NT2/D1 (cell line): ENCODE measurements around the gene MNS1.
"Not testable (repeated sequence)": the region's sequence is repeated elsewhere in the genome, so short reads cannot be mapped to it uniquely, and the experiment has no call there.

ENCODE experiments used
- DNase-seq: peaks from one replicate; pipeline ENCODE4 v3.0.0-alpha.2; 2011; ENCODE audit warnings: low read depth, low spot score
- H3K27me3 ChIP-seq: 2 replicates; pipeline ENCODE4 v1.6.0; 2011; ENCODE audit warnings: mild to moderate bottlenecking; ENCODE audit not compliant: insufficient read length, insufficient read depth
- H3K36me3 ChIP-seq: 2 replicates; pipeline ENCODE4 v1.6.1; 2011; ENCODE audit warnings: mild to moderate bottlenecking, low read length, mixed read lengths; ENCODE audit not compliant: insufficient read depth, insufficient read length
- H3K4me1 ChIP-seq: 2 replicates; pipeline ENCODE4 v1.5.1; 2011; ENCODE audit not compliant: insufficient read depth, insufficient read length
- H3K4me3 ChIP-seq: 2 replicates; pipeline ENCODE4 v1.5.1; 2011; ENCODE audit warnings: low read depth; ENCODE audit not compliant: insufficient read length
- H3K9ac ChIP-seq: 2 replicates; pipeline ENCODE4 v1.6.0; 2011; ENCODE audit warnings: low read depth; ENCODE audit not compliant: insufficient read length
- H3K9me3 ChIP-seq: 2 replicates; pipeline ENCODE4 v1.5.1; 2011; ENCODE audit warnings: mild to moderate bottlenecking, low read length; ENCODE audit not compliant: insufficient read depth
- SUZ12 ChIP-seq: IDR thresholded peaks from 2 replicates; pipeline ENCODE4 v1.6.1; 2011; ENCODE audit not compliant: insufficient read length, insufficient read depth; ENCODE audit errors: extremely low read depth
- YY1 ChIP-seq: IDR thresholded peaks from 2 replicates; pipeline ENCODE4 v1.6.1; 2011; ENCODE audit not compliant: insufficient read length, insufficient read depth
- ZNF274 ChIP-seq: IDR thresholded peaks from 2 replicates; pipeline ENCODE4 v1.6.1; 2011; ENCODE audit warnings: mild to moderate bottlenecking, low read depth, low read length

The MNS1 gene

DNA sequence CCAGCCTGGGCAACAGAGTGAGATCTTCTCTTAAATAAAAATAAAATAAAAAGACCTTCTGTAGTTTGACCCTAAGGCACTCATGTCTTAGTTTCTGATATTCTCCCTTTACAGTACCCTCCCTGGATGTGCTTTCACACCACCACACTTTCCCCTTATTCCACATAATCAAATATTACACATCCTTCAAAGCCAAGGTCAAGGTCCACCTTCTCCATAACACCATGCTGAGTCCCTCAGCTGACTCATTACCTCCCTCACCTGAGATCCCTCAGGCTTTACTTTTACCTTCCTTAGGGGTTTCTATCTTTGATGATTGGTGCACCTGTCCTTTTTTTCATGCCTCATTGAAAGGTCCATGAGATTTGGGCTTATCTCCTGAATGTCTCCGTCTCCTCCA, 25.5 kb upstream of the MNS1 start:
- no peak overlapping the region for H3K4me3 ChIP-seq
- DNase-seq: no peak
- H3K9me3 ChIP-seq: peaks cover 5% of the 10 kb centered on the region; the same call in 1 of the 2 replicates
- no peaks in the 10 kb centered on the region for H3K4me1 ChIP-seq
- TF ChIP-seq SUZ12: no peak
- no peak for TF ChIP-seq ZNF274
- no peak for TF ChIP-seq YY1
- H3K36me3 ChIP-seq: no peaks in the 10 kb centered on the region
- H3K9ac ChIP-seq: no peak overlapping the region
- no peaks in the 10 kb centered on the region for H3K27me3 ChIP-seq

DNA sequence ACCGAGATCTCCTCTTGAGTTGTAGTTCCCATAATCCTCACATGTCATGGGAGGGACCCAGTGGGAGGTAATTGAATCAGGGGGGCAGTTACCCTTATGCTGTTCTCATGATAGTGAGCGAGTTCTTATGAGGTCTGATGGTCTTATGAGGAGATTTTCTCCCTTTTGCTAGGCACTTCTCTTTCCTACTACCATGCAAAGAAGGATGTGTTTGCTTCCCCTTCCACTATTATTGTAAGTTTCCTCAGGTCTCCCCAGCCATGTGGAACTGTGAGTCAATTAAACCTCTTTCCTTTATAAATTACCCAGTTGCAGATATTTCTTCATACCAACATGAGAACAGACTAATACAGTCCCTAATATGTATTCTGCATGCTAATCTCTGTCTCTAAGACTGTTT, 21.3 kb upstream of the MNS1 start:
- H3K9me3 ChIP-seq: peaks cover 12% of the 10 kb centered on the region; the same call in 1 of the 2 replicates
- not testable (repeated sequence) for H3K4me3 ChIP-seq, H3K36me3 ChIP-seq, DNase-seq, H3K9ac ChIP-seq, H3K27me3 ChIP-seq, H3K4me1 ChIP-seq

DNA sequence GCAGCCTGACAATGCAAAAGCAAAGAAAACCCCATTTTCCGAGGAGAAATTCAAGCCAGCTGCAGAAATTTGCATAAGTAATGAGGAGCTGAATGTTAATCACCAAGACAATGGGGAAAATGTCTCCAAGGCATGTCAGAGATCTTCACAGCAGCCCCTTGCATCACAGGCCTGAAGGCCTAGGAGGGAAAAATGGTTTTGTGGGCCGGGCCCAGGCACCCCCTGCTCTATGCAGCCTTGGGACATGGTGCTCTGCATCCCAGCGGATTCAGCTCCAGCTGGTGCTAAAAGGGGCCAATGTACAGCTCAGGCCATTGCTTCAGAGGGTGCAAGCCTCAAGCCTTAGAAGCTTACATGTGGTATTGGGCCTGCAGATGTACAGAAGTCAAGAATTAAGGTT, 20.5 kb upstream of the MNS1 start:
- H3K9me3 ChIP-seq: peaks cover 12% of the 10 kb centered on the region; the same call in 1 of the 2 replicates
- H3K36me3 ChIP-seq, H3K9ac ChIP-seq, DNase-seq, H3K27me3 ChIP-seq, H3K4me1 ChIP-seq, H3K4me3 ChIP-seq: not testable (repeated sequence)

DNA sequence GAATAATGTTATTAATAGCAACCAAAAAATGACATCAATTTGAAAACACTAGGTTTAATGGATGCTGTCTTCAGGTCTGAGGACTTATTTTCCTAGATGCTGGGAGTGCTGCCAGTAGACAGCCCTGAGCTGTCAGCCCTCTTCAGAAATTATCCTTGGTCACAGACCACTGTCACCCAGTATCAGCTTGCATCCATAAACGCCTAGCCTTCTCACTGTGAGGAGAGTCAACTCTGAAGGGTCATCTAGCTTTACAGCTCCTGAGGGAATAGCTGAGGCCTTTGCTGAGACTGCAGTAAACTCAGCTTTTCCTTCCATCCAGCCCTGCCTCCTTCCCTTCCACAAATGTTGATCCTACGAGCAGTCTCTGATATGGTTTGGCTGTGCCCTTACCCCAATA, 19.4 kb upstream of the MNS1 start:
- Histone ChIP-seq H3K4me3 (no peak overlapping the region), H3K36me3 (no peaks in the 10 kb centered on the region), H3K4me1 (no peaks in the 10 kb centered on the region), H3K9ac (no peak overlapping the region), H3K9me3 (peaks cover 12% of the 10 kb centered on the region; the same call in 1 of the 2 replicates), H3K27me3 (no peaks in the 10 kb centered on the region)
- no peak for DNase-seq
- TF ChIP-seq YY1 (no peak), ZNF274 (no peak), SUZ12 (no peak)

DNA sequence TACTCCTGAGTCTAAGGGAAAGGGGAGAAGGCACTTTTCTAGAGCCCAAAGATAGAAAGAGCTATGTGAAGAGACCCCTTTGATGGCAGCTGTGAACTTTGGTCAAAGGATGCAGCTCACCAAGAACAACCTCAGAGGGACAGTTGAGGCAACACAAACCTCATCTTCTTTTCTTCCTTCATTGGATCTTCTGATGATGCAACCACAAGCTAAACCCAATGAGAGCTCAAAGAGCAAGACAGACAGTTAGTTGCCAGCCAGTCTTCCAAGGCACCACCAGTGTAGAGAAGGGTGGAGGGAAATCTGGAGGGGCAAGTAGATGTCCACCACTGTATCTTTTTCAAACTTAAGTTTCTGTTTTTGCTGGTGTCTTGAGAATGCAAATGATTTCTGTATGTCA, 10.4 kb upstream of the MNS1 start:
- Histone ChIP-seq H3K4me3 (no peak overlapping the region), H3K9ac (no peak overlapping the region), H3K36me3 (no peaks in the 10 kb centered on the region), H3K4me1 (no peaks in the 10 kb centered on the region), H3K9me3 (no peaks in the 10 kb centered on the region), H3K27me3 (no peaks in the 10 kb centered on the region)
- no peak for DNase-seq
- TF ChIP-seq YY1 (no peak), SUZ12 (no peak), ZNF274 (no peak)

DNA sequence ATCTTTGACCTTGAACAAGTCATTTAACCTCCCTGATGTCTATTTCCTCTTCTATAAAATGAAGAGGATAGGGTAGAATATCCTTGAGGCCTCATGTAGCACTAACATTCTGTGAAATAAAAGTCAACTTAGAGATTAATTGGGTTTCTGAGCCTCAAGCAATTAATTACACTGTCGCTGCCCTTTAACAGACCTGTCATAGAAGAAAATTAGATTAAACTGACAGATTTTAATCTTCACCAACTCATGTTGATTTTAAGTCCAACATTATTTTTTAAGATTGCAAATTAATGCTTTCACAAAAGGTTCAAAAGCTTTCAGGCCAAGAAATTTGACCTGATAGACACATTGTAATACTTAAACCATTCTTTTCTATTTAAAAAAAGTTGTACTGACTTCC, 8.1 kb upstream of the MNS1 start:
- Histone ChIP-seq H3K36me3 (no peaks in the 10 kb centered on the region), H3K27me3 (no peaks in the 10 kb centered on the region), H3K9ac (no peak overlapping the region), H3K9me3 (no peaks in the 10 kb centered on the region), H3K4me1 (no peaks in the 10 kb centered on the region), H3K4me3 (no peak overlapping the region)
- no peak for DNase-seq
- TF ChIP-seq SUZ12 (no peak), YY1 (no peak), ZNF274 (no peak)

DNA sequence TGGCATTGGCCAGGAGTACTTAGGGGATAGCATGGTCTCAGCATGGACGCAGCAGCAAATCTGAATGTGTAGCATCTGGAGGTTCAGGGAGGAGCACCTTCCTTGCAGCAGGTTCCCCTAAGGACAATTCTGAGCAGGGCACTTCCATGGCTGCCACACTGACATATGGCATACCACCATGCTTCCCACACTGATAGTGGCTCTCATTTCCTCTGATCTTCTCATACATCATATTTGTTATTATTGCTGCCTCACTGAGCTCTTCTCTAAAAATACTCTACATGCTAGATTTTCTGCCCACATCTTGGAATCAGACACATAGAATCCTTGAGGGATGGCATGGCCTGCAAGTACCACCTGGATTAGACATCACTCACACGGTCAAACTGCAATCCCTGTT, 7.3 kb upstream of the MNS1 start:
- no peaks in the 10 kb centered on the region for H3K9me3 ChIP-seq
- H3K9ac ChIP-seq: no peak overlapping the region
- no peak for TF ChIP-seq SUZ12
- no peak for TF ChIP-seq YY1
- TF ChIP-seq ZNF274: no peak
- H3K4me1 ChIP-seq: no peaks in the 10 kb centered on the region
- no peak overlapping the region for H3K4me3 ChIP-seq
- no peak for DNase-seq
- H3K27me3 ChIP-seq: no peaks in the 10 kb centered on the region
- H3K36me3 ChIP-seq: no peaks in the 10 kb centered on the region

DNA sequence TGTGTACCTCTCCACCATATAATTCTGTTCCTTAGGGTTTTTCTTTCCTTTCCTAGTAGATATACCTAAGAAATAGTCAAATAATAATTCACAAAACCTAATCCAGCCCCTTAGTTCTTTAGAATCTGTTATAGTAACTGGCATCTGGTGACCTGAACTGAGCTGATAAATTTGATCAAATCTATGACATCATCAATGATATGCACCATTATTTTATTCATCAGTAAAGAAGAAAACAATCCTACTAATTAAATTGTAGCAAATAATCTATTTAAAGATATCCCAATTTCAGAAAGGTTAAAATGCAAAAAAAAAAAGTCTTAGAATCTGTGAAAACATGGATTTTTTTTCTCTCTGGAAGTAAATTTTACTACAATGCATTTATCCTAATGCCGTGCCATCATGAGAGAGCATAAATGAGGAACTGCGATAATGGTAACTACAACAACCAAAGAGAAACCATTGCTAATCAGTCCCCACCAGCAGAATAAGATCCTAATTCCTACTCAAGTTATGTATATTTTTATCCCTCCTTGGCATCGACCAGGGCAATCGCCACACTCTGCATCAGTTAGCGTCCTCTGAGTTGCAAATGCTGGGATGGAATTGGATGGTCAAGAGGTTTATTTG, 6.6 kb upstream of the MNS1 start:
- no peaks in the 10 kb centered on the region for H3K27me3 ChIP-seq
- DNase-seq: no peak
- no peak overlapping the region for H3K9ac ChIP-seq
- no peak overlapping the region for H3K4me3 ChIP-seq
- H3K9me3 ChIP-seq: no peaks in the 10 kb centered on the region
- H3K36me3 ChIP-seq: no peaks in the 10 kb centered on the region
- no peaks in the 10 kb centered on the region for H3K4me1 ChIP-seq
- TF ChIP-seq ZNF274 (no peak), SUZ12 (no peak), YY1 (no peak)
